Inferior parietal cortex (tissue), 1 donor: ENCODE results near the gene CILP.
A peak's percentile ranks its signal among the peaks of the same experiment; 100 is the strongest.
"Not testable (repeated sequence)": the region's sequence is repeated elsewhere in the genome, so short reads cannot be mapped to it uniquely, and the experiment has no call there.

Experiments
- DNase-seq: peaks from one replicate; pipeline ENCODE4 v3.0.0-alpha.2; 2016; ENCODE audit errors: extremely low spot score

The CILP gene

DNA sequence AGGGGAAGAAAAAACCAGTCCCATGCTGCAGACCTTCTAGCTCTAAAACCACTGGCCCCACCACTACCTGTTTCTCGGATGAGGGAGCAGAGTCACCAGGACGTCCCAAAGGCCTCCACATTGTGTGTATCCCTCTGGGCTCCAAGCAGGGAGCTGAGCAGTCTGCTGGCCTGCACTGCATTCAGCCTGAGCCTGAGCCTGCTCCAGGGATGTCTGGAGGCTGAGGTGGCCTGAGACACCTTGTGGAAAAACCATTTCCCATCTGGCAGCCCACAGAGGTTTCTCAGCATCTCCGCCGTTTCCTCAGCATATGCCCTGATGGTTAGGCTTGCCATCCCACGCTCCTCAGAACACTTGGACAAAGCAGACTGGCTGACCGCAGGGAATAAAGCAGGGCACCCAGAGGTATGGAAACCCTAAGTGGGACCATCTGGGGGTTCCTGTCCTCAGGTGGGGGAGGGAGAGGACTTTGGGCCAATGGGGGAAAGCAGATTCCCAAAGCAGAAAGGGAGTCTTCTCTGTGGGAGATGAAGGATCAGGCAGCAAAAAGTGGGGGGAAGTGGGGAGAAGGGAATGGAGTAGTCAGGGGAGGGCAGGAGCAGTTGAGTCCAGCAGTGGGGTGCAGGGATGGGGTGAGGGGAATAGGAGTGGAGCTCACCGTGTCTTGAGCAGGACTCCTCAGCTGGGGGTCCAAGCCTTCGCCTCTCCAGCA, at the start of gene CILP:
TSS of gene CILP (minus strand) at position 704 of the 712 bp plus-strand sequence. CDS start 1,718 bp downstream, outside the sequence.
- DNase-seq, result no peak

- DNase-seq, result no peak
Observed at GRCh38 chr15:65260968-65261367, 49.7 kb upstream of the CILP start.

- DNase-seq, result peak; percentile 5
Observed at GRCh38 chr15:65259367-65259797, 48.1 kb upstream of the CILP start.

- DNase-seq, result no peak
Observed at GRCh38 chr15:65258375-65259262, 47.3 kb upstream of the CILP start.

DNA sequence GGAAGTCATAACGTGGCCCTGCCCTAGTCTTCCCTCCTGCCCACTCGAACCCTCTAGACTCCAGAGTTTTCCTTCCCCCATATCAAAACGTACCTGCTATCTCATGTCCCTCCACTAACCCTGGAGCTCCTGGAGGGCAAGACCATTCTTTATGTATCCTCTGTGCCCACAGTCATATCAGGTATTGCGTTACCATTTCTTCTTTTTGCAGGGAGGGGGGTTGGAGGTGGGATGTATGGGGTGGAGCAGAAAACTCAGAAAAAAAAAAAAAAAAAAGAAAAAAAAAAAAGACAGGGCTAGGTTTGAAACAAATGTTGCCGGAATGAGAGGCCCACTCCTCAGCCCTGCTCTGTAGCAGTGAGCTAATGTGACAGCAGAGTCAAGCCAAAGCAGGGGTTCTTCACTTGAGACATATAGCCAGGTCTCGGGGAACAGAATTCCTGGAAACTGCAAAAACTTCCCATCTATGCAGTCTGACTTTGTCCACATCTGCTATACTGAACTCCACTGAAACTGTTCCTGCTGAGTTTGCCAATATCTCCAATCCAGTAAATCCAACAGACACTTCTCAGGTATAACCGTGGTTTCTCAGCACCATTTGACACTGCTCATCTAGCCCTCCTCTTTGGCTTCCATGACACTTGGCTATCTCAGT, 44.3 kb upstream of the CILP start:
- no peak for DNase-seq

DNA sequence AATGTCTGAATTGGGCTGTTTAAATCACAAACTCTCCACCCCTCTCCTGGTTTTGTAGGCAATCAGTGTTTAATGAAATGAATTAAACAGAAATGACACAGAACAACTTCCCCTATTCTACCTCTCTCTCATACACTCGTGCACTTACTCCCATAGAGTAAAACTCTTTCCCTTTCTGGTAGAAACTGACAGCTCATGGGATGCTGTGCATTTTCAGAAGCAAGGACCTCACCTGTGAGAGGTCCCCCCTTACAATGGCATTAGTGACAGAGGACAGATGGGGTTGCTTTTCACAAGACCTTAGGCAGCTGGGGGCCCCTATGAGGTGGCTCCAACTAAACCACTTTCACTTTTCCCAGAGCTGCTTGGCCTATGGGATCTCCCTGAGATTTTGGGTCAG, 43.5 kb upstream of the CILP start:
- DNase-seq, result no peak

DNA sequence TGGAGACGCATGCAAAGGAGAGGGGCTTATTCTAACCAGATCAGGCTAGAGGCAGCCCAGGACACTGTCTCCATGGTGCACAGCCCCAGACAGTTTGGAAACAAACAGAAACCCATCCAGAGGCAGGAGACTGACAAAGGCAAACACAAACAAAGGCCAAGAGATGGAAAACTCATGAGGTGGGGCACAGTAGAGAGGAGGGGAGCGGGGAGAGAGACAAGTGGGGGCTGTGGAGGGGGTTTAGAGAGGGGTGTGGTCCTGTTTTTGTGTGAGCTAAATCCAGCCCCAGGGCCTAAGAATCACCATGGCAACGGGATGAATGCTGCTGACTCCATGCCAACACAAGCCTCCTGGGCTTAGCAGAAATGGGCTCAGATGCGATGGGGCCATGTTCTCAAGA, 43.1 kb upstream of the CILP start:
- DNase-seq, result no peak

DNA sequence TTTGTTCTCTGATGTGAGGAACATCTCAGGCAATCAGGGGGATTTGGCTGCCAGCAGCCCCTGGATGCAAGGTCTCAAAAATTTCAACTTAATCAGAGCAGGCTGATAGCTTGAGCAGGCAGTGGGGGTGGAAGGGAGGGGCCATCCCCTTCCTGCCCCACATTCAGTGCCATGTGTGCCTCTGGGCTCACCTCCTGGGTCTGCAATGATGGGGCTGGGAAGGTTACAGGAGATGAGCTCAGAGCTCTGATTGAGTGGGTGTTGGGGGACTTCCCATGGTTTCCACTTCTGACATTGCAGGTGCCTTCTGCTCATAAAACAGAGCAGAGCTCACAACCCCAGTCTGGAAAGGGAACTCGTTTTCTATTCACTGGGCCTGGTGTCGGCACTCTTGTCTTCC, 38.4 kb upstream of the CILP start:
- no peak for DNase-seq

DNA sequence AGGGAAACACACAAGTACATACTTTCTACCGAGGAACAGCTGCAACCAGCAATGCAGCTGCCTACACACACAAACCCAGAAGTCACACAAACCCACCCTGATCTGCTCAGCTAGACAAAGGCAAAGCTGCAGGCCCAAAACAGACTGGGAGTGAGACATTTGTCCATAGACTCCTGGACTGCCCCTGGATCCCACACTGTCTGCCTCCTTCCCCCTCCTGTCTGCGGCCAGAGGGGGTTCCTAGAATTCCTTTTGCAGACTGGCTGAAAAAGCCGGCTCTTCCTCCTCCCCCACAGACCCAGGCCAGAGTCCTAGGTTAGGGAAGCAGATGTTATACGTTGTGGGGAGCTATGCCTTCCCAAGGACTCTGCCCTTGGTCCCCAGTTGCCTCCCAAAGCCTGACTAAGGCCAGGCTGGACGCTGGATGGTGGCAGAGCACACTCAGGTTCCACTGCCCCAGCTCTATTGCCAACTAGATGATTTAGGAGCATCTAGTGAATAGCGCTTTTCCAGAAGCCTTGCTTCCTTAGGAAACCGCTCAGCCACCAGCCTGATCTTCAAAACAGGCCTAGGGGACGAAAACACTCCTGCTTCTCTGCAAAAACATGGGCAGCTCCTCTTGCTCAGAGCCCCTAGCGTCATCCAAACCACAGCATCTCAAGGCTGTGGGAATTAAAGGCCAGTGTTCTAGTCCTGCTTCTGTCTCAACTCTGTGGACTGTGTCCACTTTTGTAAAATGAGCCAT, 37.4 kb upstream of the CILP start:
- DNase-seq, result no peak

DNA sequence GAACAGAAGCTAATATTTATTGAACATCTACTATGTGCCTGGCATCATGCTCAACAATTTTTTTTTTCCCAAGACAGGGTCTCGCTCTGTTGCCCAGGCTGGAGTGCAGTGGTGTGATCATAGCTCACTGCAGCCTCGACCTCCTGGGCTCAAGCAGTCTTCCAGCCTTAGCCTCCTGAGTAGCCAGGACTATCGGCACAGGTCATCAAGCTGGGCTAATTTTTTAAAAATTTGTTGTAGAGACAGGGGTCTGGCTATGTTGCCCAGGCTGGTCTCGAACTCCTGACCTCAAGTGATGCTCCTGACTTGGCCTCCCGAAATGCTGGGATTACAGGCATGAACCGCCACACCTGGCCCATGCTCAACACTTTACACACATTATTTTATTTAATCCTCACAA, 35.7 kb upstream of the CILP start:
- no peak for DNase-seq

DNA sequence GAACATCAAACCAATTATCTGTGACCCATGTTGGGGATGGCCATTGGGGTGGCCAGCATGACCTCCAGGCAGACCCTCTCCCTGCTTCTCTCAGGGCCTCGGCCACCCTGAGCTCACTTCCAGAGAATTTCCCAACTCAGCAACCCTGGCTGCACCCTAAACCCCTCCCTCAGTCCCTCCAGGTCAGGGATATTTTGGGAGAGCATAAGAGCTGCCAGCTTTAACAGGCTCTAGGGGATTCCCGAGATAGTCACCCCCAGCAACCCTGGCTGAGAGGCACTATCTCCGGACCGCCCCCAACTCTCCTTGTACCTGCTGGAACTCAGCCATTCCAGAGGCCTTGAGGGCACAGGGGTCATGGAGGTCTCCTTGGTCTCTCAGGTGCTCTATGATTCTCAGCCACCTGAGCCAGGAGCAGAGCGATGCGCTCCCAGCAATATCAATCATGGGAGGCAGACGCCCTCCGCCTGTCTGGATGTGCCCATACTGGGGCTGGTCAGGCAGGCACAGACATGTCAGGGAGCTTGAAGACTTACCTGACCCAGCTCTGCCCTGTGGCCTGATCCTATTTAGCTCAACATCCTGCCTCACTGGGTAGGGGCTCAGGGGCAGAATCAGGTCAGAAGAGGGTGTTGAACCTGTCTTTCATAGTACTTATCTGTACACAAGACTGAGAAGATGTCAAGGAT, 34.9 kb upstream of the CILP start:
- no peak for DNase-seq

DNA sequence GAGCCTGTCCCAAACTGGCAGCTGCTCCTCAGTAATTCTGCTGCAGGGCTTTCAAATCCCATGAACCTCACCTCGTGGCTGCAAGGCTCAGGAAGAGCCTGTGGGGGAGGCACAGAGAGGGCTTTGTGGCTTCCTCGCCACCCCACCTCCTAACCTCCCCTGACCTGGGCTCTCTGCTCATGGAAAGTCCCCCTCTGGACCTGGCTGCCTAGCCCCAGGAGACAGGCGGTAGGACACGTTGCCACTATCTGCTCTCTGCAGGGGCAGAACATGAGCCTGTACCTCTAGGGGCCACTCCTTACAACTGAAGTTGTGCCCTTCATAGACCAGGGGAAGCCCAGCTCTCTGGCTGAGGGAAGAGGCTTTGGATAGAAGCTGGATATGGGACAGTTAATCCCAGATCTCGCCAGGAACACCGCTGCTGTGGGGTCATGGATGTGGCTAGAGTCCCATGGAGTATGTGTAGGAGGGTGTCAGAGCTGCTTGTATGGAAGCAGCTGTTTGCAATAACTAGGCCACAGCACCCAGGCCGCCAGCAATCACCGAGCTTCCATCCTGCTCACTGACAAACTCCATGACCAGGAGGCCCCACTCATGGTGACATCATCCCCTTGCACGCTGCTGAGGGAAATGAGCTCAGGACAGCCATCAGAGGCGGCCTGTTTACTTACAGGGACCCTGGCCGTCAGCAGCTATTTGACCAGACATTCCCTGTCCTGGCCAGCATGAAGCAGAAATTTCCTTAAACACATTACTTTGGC, 34.0 kb upstream of the CILP start:
- no peak for DNase-seq

- DNase-seq, result no peak
Observed at GRCh38 chr15:65244638-65245037, 33.4 kb upstream of the CILP start.

GRCh38 chr15:65236443-65236842, 25.2 kb upstream of the CILP start:
- not testable (repeated sequence) for DNase-seq

DNA sequence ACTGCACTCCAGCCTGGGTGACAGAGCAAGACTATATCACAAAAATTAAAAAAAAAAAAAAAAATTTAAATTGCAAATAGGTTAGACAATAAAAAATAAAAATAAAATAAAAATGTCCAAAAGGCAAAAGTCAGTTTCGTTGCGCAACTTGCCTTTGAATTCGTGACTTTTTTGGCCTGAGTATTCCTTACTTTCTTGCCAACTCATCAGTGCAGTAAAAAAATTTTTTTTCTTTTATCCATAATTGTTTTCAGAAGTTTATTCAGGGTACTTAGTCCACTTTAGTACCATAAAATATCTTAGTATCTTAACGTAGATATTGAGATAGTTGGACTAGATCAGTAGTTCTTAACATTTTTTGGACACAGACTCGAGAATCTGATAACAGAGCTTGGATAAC, 22.4 kb upstream of the CILP start:
- no peak for DNase-seq

- DNase-seq, result no peak
Observed at GRCh38 chr15:65232520-65232919, 21.2 kb upstream of the CILP start.

GRCh38 chr15:65231306-65231705, 20.0 kb upstream of the CILP start:
- DNase-seq, result no peak

DNA sequence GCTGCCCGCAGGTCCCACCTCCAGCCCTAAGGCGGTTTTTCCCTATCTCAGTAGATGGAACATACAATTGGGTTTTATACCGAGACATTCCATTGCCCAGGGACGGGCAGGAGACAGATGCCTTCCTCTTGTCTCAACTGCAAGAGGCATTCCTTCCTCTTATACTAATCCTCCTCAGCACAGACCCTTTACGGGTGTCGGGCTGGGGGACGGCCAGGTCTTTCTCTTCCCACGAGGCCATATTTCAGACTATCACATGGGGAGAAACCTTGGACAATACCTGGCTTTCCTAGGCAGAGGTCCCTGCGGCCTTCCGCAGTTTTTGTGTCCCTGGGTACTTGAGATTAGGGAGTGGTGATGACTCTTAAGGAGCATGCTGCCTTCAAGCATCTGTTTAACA, 15.6 kb upstream of the CILP start:
- not testable (repeated sequence) for DNase-seq

GRCh38 chr15:65226221-65226620, 14.9 kb upstream of the CILP start:
- no peak for DNase-seq

GRCh38 chr15:65223996-65224395, 12.7 kb upstream of the CILP start:
- no peak for DNase-seq
